HepG2 (cell line): Measurements from ENCODE around the gene INTS14. TPM values are rescaled to one million over a fixed set of nuclear protein-coding genes. Genes with fewer than 3 reads are reported as not detected.

Experiments
- CREB1 ChIP-seq, 2 experiments: fragments of 450-650 bp in 1 of 2; IDR thresholded peaks; 2 replicates each; pipeline ENCODE4 v1.6.1; 2016 to 2017; ENCODE audit warnings: control low read depth in 1 of 2, mild to moderate bottlenecking in 1 of 2, missing compliant biosample characterization in 1 of 2, missing genetic modification characterization in 1 of 2
- DZIP1 ChIP-seq: sonication (generic); formaldehyde crosslinking; IDR thresholded peaks from 2 replicates; pipeline ENCODE4 v1.5.0; 2020; ENCODE audit warnings: mild to moderate bottlenecking, missing genetic modification reagents
- EP300 ChIP-seq, 3 experiments: sonication (generic) in 1 of 3; formaldehyde crosslinking in 1 of 3; IDR thresholded peaks; 2 replicates each; pipeline versions ENCODE4 v1.5.1 to v1.6.1; 2011 to 2020; ENCODE audit warnings: low read depth in 2 of 3, low read length in 2 of 3, borderline replicate concordance in 1 of 3, improper control_type of control experiment in 1 of 3, mild to moderate bottlenecking in 1 of 3, missing genetic modification reagents in 1 of 3, moderate library complexity in 1 of 3
- FOXA1 ChIP-seq, 2 experiments: fragments of 450-650 bp in 1 of 2; sonication (generic) in 1 of 2; formaldehyde crosslinking in 1 of 2; IDR thresholded peaks; 2 replicates each; pipeline versions ENCODE4 v1.4.0 to v1.6.1; 2016 to 2020; ENCODE audit warnings: missing genetic modification reagents in 1 of 2
- PTBP1 ChIP-seq: fragments of 200-400 bp; formaldehyde crosslinking; IDR thresholded peaks from 2 replicates; pipeline ENCODE4 v1.6.1; 2018; ENCODE audit warnings: low read length, low read depth; ENCODE audit not compliant: poor library complexity, severe bottlenecking
- SP5 ChIP-seq: IDR thresholded peaks from 2 replicates; pipeline ENCODE4 v1.6.1; 2016; ENCODE audit warnings: low read depth, borderline replicate concordance
- ZNF431 ChIP-seq: sonication (generic); formaldehyde crosslinking; IDR thresholded peaks from 2 replicates; pipeline ENCODE4 v1.9.0; 2022; ENCODE audit warnings: missing genetic modification reagents, low read depth, mild to moderate bottlenecking, borderline replicate concordance
- ZNF850 ChIP-seq: sonication (generic); formaldehyde crosslinking; conservative IDR thresholded peaks from 2 replicates; pipeline ENCODE4 v1.9.0; 2021; ENCODE audit warnings: mild to moderate bottlenecking, missing genetic modification reagents
- polyA plus RNA-seq, 8 experiments: library from polyadenylated mRNA; depleted of rRNA in 3 of 8; stranded (reverse) in 7 of 8; unstranded in 1 of 8; fragments of >200 nt; fragmentation: Illumina TruSeq in 4 of 8; extraction: Trizol in 4 of 8; gene quantifications; 2 replicates each; pipeline versions ENCODE4 v1.2.1 to v1.2.3, GENCODE V29; 2011 to 2016; ENCODE audit warnings: low read depth in 4 of 8, missing spikeins in 1 of 8, mixed read lengths in 1 of 8; ENCODE audit not compliant: insufficient read depth in 1 of 8
- total RNA-seq, 5 experiments: library from RNA; depleted of rRNA; stranded (reverse); fragments of >200 nt; fragmentation: Illumina TruSeq; extraction: Trizol; gene quantifications; 2 replicates each; pipeline ENCODE4 v1.2.3, GENCODE V29; 2016; ENCODE audit warnings: low read depth in 1 of 5

INTS14 gene
- total and polyA plus RNA-seq, 2 of the 13 experiments (the other 11 are each of a cell fraction or from before 2014, with no cell fraction given) = 41.4 to 52.0 TPM

DNA sequence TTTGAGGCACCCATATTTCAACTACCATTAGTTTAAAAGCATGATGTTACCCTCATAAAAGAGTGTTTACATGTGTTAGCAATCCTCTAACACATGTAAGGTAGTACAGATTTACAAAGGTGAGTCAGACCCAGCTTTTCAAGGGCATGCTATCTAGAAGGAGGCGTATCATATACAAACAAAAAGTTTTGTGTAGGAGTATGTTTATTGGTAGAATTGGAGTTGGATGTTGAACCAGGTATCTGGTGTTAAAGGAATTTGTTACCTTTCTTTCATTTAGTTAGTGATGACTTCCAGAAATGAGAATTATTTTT, 78.2 kb downstream of the INTS14 start (continued):
- TF ChIP-seq CREB1 (IDR thresholded peaks at IDR 0.05) = no peak
- TF ChIP-seq CREB1 (CRISPR knock-in tag; IDR thresholded peaks at IDR 0.05) = peak; percentile 7; the same call in 1 of the 2 replicates
- 0 out of 4 replicates have a peak, but pooled peaks of 1 of the 2 experiments have one; percentile 34 for TF ChIP-seq EP300 (IDR thresholded peaks at IDR 0.05; ENCODE audit: low read depth in 2 of 2, low read length in 2 of 2)
- TF ChIP-seq EP300 (CRISPR knock-in tag; IDR thresholded peaks at IDR 0.05; ENCODE audit: borderline replicate concordance) = no peak
- TF ChIP-seq DZIP1 (CRISPR knock-in tag) = no peak
- TF ChIP-seq FOXA1 (IDR thresholded peaks at IDR 0.05) = no peak
- peak; percentile 67 for TF ChIP-seq FOXA1 (CRISPR knock-in tag; IDR thresholded peaks at IDR 0.05)
- TF ChIP-seq PTBP1 = no peak
- no peak for TF ChIP-seq ZNF850 (CRISPR knock-in tag)
- peak; percentile 46; the same call in 1 of the 2 replicates for TF ChIP-seq SP5 (CRISPR knock-in tag)
- TF ChIP-seq ZNF431 (CRISPR knock-in tag) = no peak
